ENCODE data around the gene COG3.
"Not testable (repeated sequence)": the region's sequence is repeated elsewhere in the genome, so short reads cannot be mapped to it uniquely, and the experiment has no call there.

The COG3 gene, protein sequence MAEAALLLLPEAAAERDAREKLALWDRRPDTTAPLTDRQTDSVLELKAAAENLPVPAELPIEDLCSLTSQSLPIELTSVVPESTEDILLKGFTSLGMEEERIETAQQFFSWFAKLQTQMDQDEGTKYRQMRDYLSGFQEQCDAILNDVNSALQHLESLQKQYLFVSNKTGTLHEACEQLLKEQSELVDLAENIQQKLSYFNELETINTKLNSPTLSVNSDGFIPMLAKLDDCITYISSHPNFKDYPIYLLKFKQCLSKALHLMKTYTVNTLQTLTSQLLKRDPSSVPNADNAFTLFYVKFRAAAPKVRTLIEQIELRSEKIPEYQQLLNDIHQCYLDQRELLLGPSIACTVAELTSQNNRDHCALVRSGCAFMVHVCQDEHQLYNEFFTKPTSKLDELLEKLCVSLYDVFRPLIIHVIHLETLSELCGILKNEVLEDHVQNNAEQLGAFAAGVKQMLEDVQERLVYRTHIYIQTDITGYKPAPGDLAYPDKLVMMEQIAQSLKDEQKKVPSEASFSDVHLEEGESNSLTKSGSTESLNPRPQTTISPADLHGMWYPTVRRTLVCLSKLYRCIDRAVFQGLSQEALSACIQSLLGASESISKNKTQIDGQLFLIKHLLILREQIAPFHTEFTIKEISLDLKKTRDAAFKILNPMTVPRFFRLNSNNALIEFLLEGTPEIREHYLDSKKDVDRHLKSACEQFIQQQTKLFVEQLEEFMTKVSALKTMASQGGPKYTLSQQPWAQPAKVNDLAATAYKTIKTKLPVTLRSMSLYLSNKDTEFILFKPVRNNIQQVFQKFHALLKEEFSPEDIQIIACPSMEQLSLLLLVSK

DNA sequence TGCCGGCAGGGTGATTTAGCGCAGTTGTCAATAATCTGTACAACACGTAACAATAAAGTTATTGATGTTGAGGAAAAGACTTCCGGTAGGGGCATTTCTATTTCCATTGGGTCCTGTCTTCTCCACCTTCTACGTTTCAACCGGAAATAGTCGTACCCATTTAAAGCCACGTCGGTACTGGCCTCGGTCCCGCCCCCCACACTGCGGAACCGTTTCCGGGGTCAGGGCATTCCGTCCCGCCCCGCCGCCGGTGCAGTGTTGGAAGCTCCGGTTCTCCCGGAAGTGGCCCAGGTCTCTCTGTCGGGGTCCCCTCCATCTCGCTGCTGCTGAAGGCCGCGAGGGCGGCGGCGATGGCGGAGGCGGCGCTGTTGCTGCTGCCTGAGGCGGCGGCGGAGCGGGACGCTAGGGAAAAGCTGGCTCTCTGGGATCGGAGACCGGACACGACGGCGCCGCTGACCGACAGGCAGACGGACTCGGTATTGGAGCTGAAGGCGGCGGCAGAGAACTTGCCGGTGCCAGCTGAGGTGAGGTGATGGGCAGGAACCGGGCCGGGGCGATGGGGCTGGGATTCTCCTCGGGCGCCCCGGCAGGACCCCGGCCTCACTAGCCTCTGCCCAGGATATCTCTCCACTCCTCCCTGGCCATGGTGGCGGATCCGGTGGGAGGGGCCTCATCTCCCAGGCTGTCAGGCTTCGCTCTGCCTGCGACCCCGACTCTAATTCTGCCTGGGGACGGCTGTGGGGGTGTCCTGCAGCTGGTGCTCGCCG lies at the start of gene COG3:
TSS of gene COG3 (plus strand) at position 253 of the 767 bp plus-strand sequence. CDS start at position 351, 98 bp downstream.
- Histone ChIP-seq H3K36me3 (ENCODE audit: control insufficient read depth in 1 of 2, insufficient read depth in 2 of 2, low read length in 2 of 2) (peaks cover 0 to 3% of the 10 kb centered on the region in 2 donors), H3K9me3 (ENCODE audit: control insufficient read depth in 1 of 2, low read length in 2 of 2) (no peaks in the 10 kb centered on the region), H3K4me3 (ENCODE audit: low read depth in 1 of 2, low read length in 2 of 2) (peak within 1 kb of the TSS; percentile 88 to 98), H3K9ac (ENCODE audit: low read depth in 1 of 2, low read length in 2 of 2) (peak within 1 kb of the TSS; percentile 92 to 94), H3K27me3 (ENCODE audit: control insufficient read depth in 1 of 2, insufficient read depth in 2 of 2, low read length in 2 of 2) (no peaks in the 10 kb centered on the region), H3K27ac (ENCODE audit: low read depth, low read length) (peak within 1 kb of the TSS; percentile 97), H3K4me1 (ENCODE audit: control insufficient read depth in 1 of 2, insufficient read depth in 2 of 2, low read length in 2 of 2) (peaks cover 29 to 35% of the 10 kb centered on the region in 2 donors)

DNA sequence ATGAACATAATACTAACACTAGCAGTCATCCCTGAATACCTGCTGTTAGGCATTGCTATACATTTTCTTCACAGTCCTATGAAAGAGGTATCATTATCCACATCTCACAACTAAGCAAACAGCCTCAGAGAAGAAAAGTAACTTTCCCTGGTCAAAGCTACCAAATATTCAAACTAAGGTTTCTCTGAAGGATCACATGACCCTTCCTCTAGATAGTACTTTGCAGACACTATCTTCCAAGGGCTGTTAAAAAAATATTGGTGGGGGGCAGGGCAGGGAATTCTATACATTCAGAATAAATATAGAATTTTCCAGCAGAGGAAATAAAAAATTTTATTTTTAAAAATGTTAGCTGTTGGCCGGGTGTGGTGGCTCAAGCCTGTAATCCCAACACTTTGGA lies 49.6 kb upstream of the COG3 start:
- Histone ChIP-seq H3K4me1 (ENCODE audit: control insufficient read depth in 1 of 2, insufficient read depth in 2 of 2, low read length in 2 of 2) (peaks cover 23 to 27% of the 10 kb centered on the region in 2 donors), H3K9me3 (ENCODE audit: control insufficient read depth in 1 of 2, low read length in 2 of 2) (no peaks in the 10 kb centered on the region), H3K27me3 (ENCODE audit: control insufficient read depth in 1 of 2, insufficient read depth in 2 of 2, low read length in 2 of 2) (no peaks in the 10 kb centered on the region), H3K4me3 (ENCODE audit: low read depth in 1 of 2, low read length in 2 of 2) (peak overlapping the region; percentile 54 to 69), H3K27ac (ENCODE audit: low read depth, low read length) (peak overlapping the region; percentile 60), H3K9ac (ENCODE audit: low read depth in 1 of 2, low read length in 2 of 2) (peak overlapping the region; percentile 4 to 63), H3K36me3 (ENCODE audit: control insufficient read depth in 1 of 2, insufficient read depth in 2 of 2, low read length in 2 of 2) (peaks cover 1 to 11% of the 10 kb centered on the region in 2 donors)

DNA sequence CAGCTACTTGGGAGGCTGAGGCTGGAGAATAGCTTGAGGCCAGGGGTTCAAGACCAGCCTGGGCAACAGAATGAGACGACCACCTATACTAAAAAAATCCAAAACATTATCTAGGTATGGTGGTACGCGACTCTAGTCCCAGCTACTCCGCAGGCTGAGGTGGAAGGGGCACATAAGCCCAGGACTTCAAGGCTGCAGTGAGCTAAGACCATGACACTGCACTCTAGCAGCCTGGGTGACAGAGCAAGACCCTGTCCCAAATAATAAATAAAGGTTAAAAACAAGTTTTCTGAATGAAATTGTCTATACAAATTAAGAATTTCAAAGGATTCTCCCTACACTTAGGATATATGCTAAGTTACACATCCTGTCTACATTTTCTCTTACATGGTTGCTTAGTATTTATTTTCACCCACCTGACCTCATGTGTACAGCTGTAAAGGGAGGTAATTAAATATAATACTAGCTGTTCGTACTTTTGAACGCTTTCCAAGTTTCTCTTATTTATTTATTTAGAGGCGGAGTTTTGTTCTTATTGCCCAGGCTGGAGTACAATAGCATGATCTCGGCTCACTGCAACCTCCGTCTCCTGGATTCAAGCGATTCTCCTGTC lies 48.1 kb upstream of the COG3 start:
- Histone ChIP-seq H3K9ac (ENCODE audit: low read depth in 1 of 2, low read length in 2 of 2) (peak overlapping the region; percentile 65 to 83), H3K9me3 (ENCODE audit: control insufficient read depth in 1 of 2, low read length in 2 of 2) (no peaks in the 10 kb centered on the region), H3K4me1 (ENCODE audit: control insufficient read depth in 1 of 2, insufficient read depth in 2 of 2, low read length in 2 of 2) (peaks cover 23 to 27% of the 10 kb centered on the region in 2 donors), H3K36me3 (ENCODE audit: control insufficient read depth in 1 of 2, insufficient read depth in 2 of 2, low read length in 2 of 2) (no peaks in the 10 kb centered on the region), H3K27ac (ENCODE audit: low read depth, low read length) (peak overlapping the region; percentile 90), H3K4me3 (ENCODE audit: low read depth in 1 of 2, low read length in 2 of 2) (peak overlapping the region; percentile 73 to 98), H3K27me3 (ENCODE audit: control insufficient read depth in 1 of 2, insufficient read depth in 2 of 2, low read length in 2 of 2) (no peaks in the 10 kb centered on the region)

DNA sequence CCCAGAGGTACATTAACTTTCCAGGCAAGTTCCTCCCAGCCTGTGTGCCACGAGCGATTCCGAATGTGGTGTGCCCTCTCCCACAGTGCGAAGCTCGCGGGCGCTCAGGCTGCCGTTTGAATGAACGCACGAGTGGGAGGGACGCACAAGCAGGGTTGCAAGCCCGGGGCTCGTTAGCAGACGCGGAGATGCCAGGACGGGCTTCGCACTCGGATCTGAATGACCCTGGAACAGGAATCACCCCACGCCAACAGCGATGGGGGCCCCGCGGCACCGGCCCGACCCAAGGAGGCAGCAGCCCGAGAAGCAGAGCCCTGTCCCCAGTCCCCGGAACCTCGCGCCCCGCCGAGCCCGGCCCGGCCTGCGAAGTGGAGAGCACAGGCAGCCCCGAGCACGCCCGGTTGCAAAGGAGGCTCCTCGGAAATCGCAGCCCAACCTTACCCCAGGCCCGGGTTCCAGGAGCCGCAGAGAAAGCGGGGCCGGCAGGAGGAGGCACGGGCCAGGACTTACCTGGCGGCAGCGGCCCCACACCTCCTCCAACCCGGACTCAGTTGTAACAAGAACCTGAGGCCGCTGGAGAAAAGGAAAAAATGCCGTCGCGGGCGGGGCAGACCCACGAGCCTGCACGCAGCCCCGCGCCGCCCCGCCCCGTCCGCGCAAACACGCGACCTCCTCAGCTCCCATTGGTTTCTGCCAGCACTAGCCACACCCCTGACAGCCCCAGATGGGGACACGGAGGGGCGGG lies 46.8 kb upstream of the COG3 start, which contains the start of gene SLC25A30:
TSS of gene SLC25A30 (minus strand) at position 584 of the 745 bp plus-strand sequence. CDS start 6,948 bp downstream, outside the sequence.
- H3K36me3 ChIP-seq (ENCODE audit: control insufficient read depth in 1 of 2, insufficient read depth in 2 of 2, low read length in 2 of 2) = no peaks in the 10 kb centered on the region
- H3K27me3 ChIP-seq (ENCODE audit: control insufficient read depth in 1 of 2, insufficient read depth in 2 of 2, low read length in 2 of 2) = no peaks in the 10 kb centered on the region
- no peaks in the 10 kb centered on the region for H3K9me3 ChIP-seq (ENCODE audit: control insufficient read depth in 1 of 2, low read length in 2 of 2)
- H3K27ac ChIP-seq (ENCODE audit: low read depth, low read length) = peak within 1 kb of the TSS; percentile 90
- peak within 1 kb of the TSS; percentile 73 to 98 for H3K4me3 ChIP-seq (ENCODE audit: low read depth in 1 of 2, low read length in 2 of 2)
- peaks cover 20 to 23% of the 10 kb centered on the region in 2 donors for H3K4me1 ChIP-seq (ENCODE audit: control insufficient read depth in 1 of 2, insufficient read depth in 2 of 2, low read length in 2 of 2)
- peak within 1 kb of the TSS; percentile 65 to 83 for H3K9ac ChIP-seq (ENCODE audit: low read depth in 1 of 2, low read length in 2 of 2)

DNA sequence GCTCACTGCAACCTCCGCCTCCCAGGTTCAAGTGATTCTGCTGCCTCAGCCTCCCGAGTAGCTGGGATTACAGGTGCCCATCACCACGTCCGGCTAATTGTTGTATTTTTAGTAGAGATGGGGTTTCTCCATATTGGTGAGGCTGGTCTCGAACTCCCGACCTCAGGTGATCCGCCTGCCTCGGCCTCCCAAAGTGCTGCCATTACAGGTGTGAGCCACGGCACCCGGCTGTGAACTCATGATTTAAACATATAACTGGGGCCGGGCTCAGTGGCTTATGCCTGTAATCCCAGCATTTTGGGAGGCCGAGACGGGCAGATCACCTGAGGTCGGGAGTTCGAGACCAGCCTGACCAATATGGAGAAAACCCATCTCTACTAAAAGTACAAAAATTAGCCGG lies 45.4 kb upstream of the COG3 start:
- H3K9me3 ChIP-seq (ENCODE audit: control insufficient read depth in 1 of 2, low read length in 2 of 2); H3K27ac ChIP-seq (ENCODE audit: low read depth, low read length); H3K27me3 ChIP-seq (ENCODE audit: control insufficient read depth in 1 of 2, insufficient read depth in 2 of 2, low read length in 2 of 2); H3K4me3 ChIP-seq (ENCODE audit: low read depth in 1 of 2, low read length in 2 of 2); H3K9ac ChIP-seq (ENCODE audit: low read depth in 1 of 2, low read length in 2 of 2); H3K36me3 ChIP-seq (ENCODE audit: control insufficient read depth in 1 of 2, insufficient read depth in 2 of 2, low read length in 2 of 2): not testable (repeated sequence)
- H3K4me1 ChIP-seq (ENCODE audit: control insufficient read depth in 1 of 2, insufficient read depth in 2 of 2, low read length in 2 of 2) = peaks cover 12 to 16% of the 10 kb centered on the region in 2 donors

DNA sequence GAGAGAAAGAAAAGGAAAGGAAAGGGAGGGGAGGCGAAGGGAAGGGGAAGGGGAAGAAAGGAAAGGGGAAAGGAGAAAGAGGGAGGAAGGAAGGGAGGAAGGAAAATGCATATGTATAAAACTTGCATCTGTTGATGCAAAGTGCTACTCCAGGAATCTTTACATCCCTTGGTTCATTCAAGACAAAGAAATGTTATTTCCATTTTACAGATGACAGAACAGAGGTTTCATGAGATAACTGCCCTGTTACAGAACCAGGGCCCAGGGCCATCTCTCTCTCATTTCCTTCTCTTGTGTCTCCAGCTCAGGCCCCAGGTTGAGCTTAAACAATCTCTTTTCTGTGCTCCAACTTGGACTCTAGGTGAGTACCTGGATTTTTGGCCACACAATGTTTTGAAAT lies 44.8 kb upstream of the COG3 start:
- Histone ChIP-seq H3K27me3 (ENCODE audit: control insufficient read depth in 1 of 2, insufficient read depth in 2 of 2, low read length in 2 of 2) (no peaks in the 10 kb centered on the region), H3K27ac (ENCODE audit: low read depth, low read length) (no peak overlapping the region), H3K9me3 (ENCODE audit: control insufficient read depth in 1 of 2, low read length in 2 of 2) (no peaks in the 10 kb centered on the region), H3K36me3 (ENCODE audit: control insufficient read depth in 1 of 2, insufficient read depth in 2 of 2, low read length in 2 of 2) (no peaks in the 10 kb centered on the region), H3K9ac (ENCODE audit: low read depth in 1 of 2, low read length in 2 of 2) (no peak overlapping the region), H3K4me3 (ENCODE audit: low read depth in 1 of 2, low read length in 2 of 2) (no peak overlapping the region), H3K4me1 (ENCODE audit: control insufficient read depth in 1 of 2, insufficient read depth in 2 of 2, low read length in 2 of 2) (peaks cover 8 to 12% of the 10 kb centered on the region in 2 donors)

DNA sequence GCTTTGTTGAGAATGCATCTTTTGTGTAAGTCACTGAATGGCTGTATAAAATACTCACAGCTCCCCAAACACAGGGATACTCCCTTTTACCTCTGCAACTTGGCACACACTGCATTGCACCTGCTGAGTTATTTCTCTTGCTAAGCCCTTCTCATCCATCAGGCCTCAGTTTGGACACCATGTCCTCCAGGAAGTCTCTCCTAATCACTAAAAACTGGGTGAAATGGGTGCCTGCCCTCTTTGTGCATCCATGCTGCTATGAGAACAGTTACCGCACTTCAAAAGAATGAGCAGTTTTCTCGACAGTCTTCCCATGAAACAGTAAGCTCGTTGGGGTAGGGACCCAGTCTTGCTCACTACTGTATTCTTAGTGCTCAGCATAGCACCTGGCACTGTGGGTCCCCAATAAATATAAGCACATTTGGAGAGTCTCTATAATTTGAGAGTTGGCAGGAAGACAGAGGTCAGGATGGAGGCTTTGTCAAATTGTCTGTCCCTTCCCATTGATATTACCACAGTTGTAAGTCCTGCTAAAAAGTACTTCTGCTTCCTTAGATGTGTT lies 41.9 kb upstream of the COG3 start:
- no peak overlapping the region for H3K4me3 ChIP-seq (ENCODE audit: low read depth in 1 of 2, low read length in 2 of 2)
- H3K27ac ChIP-seq (ENCODE audit: low read depth, low read length) = no peak overlapping the region
- no peaks in the 10 kb centered on the region for H3K27me3 ChIP-seq (ENCODE audit: control insufficient read depth in 1 of 2, insufficient read depth in 2 of 2, low read length in 2 of 2)
- no peaks in the 10 kb centered on the region for H3K9me3 ChIP-seq (ENCODE audit: control insufficient read depth in 1 of 2, low read length in 2 of 2)
- H3K4me1 ChIP-seq (ENCODE audit: control insufficient read depth in 1 of 2, insufficient read depth in 2 of 2, low read length in 2 of 2) = no peaks in the 10 kb centered on the region
- no peak overlapping the region for H3K9ac ChIP-seq (ENCODE audit: low read depth in 1 of 2, low read length in 2 of 2)
- no peaks in the 10 kb centered on the region for H3K36me3 ChIP-seq (ENCODE audit: control insufficient read depth in 1 of 2, insufficient read depth in 2 of 2, low read length in 2 of 2)

DNA sequence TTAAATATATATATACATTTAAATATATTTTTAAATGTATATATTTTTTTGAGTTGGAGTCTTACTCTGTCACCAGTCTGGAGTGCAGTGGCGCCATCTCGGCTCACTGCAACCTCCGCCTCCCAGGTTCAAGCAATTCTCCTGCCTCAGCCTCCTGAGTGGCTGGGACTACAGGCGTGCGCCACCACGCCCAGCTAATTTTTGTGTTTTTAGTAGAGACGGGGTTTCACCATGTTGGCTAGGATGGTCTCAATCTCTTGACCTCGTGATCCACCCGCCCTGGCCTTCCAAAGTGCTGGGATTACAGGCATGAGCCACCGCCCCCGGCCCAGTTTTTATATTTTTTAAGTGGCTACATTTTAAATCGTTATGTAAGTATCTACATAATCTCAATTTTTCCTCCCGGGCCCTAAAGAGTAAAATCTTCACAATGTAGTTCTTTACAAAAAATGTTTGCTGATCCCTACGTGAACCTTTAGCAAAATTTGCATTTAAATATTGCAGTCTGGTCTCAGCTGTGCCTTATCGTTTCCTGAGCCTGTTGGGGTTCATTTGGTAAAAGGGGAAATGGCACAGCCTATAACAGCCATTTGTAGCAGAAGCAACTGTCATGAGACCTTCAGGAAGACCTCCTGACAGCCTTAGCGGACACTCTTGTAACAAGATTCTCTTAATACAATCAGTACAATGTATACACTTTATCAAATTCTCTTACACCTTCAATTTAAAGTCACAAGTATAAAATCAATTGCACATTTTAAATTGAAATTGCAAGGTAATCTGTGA lies 38.5 kb upstream of the COG3 start:
- H3K4me1 ChIP-seq (ENCODE audit: control insufficient read depth in 1 of 2, insufficient read depth in 2 of 2, low read length in 2 of 2); H3K36me3 ChIP-seq (ENCODE audit: control insufficient read depth in 1 of 2, insufficient read depth in 2 of 2, low read length in 2 of 2); H3K4me3 ChIP-seq (ENCODE audit: low read depth in 1 of 2, low read length in 2 of 2); H3K9me3 ChIP-seq (ENCODE audit: control insufficient read depth in 1 of 2, low read length in 2 of 2); H3K9ac ChIP-seq (ENCODE audit: low read depth in 1 of 2, low read length in 2 of 2); H3K27me3 ChIP-seq (ENCODE audit: control insufficient read depth in 1 of 2, insufficient read depth in 2 of 2, low read length in 2 of 2); H3K27ac ChIP-seq (ENCODE audit: low read depth, low read length): not testable (repeated sequence)

Measured in duodenal mucosa (tissue), 2 donors.